Activated CD8-positive, alpha-beta memory T cell treated with anti-CD3 and anti-CD28 coated beads, Interleukin-2, amount 10 ng/mL, durations not matched to agents 7 days and 5 days (primary cell): ENCODE results near the gene SMARCD2. TPM values are rescaled to one million over a fixed set of nuclear protein-coding genes. Genes with fewer than 3 reads are reported as not detected.

ENCODE experiments used
- ATAC-seq: fragments of 150-1000 bp; cut with Tn5 transposase; one replicate; pipeline ENCODE4 v1.10.0; 2021; ENCODE audit warnings: moderate library complexity
- CTCF ChIA-PET: fragments of 350-600 bp; sonication (Branson Sonifier 250); formaldehyde crosslinking; loops from one replicate; lab custom pipeline; 2021; ENCODE audit warnings: antibody characterized with exemption; lab: Charles Lee
- DNase-seq: peaks from one replicate; pipeline ENCODE4 v3.0.0-alpha.2; 2020
- H3K27ac Mint-ChIP-seq: one replicate; pipeline ENCODE4 v1.8.0; 2021; ENCODE audit warnings: mild to moderate bottlenecking, mixed read lengths
- H3K27me3 Mint-ChIP-seq: one replicate; pipeline ENCODE4 v1.8.0; 2021; ENCODE audit warnings: mixed read lengths
- H3K36me3 Mint-ChIP-seq: one replicate; pipeline ENCODE4 v1.8.0; 2021; ENCODE audit warnings: mild to moderate bottlenecking, mixed read lengths
- H3K4me1 Mint-ChIP-seq: one replicate; pipeline ENCODE4 v1.8.0; 2021; ENCODE audit warnings: mixed read lengths
- H3K4me3 Mint-ChIP-seq: one replicate; pipeline ENCODE4 v1.8.0; 2021; ENCODE audit warnings: mild to moderate bottlenecking, moderate library complexity, mixed read lengths
- H3K9me3 Mint-ChIP-seq: one replicate; pipeline ENCODE4 v1.8.0; 2022; ENCODE audit warnings: low read depth, mixed read lengths
- total RNA-seq, 2 experiments: library from RNA; stranded (reverse); gene quantifications; one replicate each; pipeline ENCODE4 v1.2.3, GENCODE V29; 2021

SMARCD2 gene
- total RNA-seq, 2 experiments from 2014 or later, result 137 to 151 TPM

GRCh38 chr17:63835167-63835720, 7.2 kb downstream of the SMARCD2 start:
- CTCF ChIA-PET, result interaction anchor here (0.6 to 4.0 kb wide), 15 partner anchors 8 to 410 kb away, joined by 3 to 15 read pairs (median 4); partner anchors contain the start of genes CCDC47 and DDX42
- no peak for ATAC-seq
- H3K27me3 Mint-ChIP-seq, result no peaks in the 10 kb centered on the region
- DNase-seq, result no peak
- H3K27ac Mint-ChIP-seq, result no peak overlapping the region
- peaks cover 39% of the 10 kb centered on the region for H3K4me1 Mint-ChIP-seq
- H3K9me3 Mint-ChIP-seq, result no peaks in the 10 kb centered on the region
- peaks cover 49% of the 10 kb centered on the region for H3K36me3 Mint-ChIP-seq
- H3K4me3 Mint-ChIP-seq, result no peak overlapping the region

GRCh38 chr17:63834431-63835166, 7.9 kb downstream of the SMARCD2 start:
- CTCF ChIA-PET, result interaction anchor here (0.6 to 4.0 kb wide), 19 partner anchors 9 to 409 kb away, joined by 3 to 15 read pairs (median 4); partner anchors contain the start of genes CCDC47 and DDX42
- Mint-ChIP-seq H3K27me3 (no peaks in the 10 kb centered on the region), H3K4me3 (no peak overlapping the region), H3K27ac (peak overlapping the region; percentile 59), H3K36me3 (peaks cover 56% of the 10 kb centered on the region), H3K4me1 (peaks cover 44% of the 10 kb centered on the region), H3K9me3 (no peaks in the 10 kb centered on the region)
- DNase-seq, result peak; percentile 77
- ATAC-seq, result peak; percentile 84

GRCh38 chr17:63833741-63834373, 8.6 kb downstream of the SMARCD2 start:
- Mint-ChIP-seq H3K36me3 (peaks cover 62% of the 10 kb centered on the region), H3K4me3 (no peak overlapping the region), H3K27me3 (no peaks in the 10 kb centered on the region), H3K4me1 (peaks cover 45% of the 10 kb centered on the region), H3K27ac (no peak overlapping the region), H3K9me3 (no peaks in the 10 kb centered on the region)
- no peak for ATAC-seq
- no peak for DNase-seq
- CTCF ChIA-PET, result interaction anchor here (0.7 to 4.3 kb wide), 12 partner anchors 6 to 408 kb away, joined by 3 to 28 read pairs (median 5); partner anchors contain the start of genes CCDC47, DDX42 and SMARCD2

DNA sequence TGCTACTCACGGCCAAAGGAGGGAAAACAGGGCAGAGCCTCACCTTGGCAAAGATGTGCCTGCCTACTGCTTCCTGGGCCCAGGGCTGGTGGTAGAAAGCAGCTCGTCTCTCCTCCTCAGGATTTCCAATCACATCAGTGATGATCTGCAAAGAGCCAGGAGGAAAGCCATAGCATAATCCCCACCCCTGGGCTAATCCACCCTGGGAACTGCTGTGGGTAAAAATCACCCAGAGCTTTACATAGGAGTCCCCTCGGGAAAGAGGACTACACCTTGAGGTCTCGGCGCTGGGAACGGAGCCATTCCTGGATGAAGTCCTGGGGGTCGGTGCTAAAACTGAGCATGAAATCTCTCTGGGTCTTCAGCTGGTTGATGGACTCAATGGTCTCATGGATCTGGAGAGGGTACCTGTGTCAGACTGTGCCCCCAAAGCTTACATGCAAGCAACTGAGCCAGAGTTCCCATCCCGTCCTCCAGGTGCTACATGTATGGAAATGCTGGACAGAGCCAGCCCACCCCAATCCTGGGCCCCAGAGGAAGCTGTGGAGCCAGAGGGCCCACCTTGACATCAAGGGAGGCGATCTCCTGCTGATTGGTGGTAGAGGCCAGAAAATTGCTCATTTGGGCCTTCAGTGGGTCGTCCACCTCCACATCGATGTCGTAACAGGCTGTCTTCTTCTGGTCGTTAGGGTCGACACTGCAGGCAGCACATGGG, 9.3 kb downstream of the SMARCD2 start:
- Mint-ChIP-seq H3K36me3 (peaks cover 64% of the 10 kb centered on the region), H3K27me3 (no peaks in the 10 kb centered on the region), H3K4me1 (peaks cover 49% of the 10 kb centered on the region), H3K27ac (no peak overlapping the region), H3K4me3 (no peak overlapping the region), H3K9me3 (no peaks in the 10 kb centered on the region)
- CTCF ChIA-PET, result interaction anchor here (0.9 to 4.3 kb wide), 5 partner anchors 7 to 137 kb away, joined by 3 to 28 read pairs (median 9); partner anchors contain the start of genes CCDC47, DDX42 and SMARCD2
- DNase-seq (no peak), ATAC-seq (no peak)

DNA sequence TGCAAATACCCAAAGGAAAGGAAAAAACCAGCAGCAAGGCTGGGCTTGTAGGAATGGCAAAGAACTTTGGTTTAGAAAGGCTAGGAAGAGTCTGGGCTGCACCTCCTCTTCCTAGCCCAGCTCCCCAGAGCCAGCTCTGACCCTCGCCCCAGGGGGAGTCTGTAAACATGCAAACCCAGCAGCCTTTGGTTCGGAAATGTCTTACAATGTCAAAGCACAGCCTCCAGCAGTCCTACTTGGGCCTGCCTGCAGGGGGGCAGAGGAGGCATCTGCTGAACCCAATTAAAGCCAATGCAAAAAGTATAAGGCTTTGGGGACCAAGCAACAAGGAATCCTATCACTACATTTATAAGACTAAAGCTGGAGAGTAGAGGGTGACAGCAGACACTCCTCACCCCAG, 10.0 kb downstream of the SMARCD2 start:
- ATAC-seq (no peak), DNase-seq (no peak)
- H3K4me1 Mint-ChIP-seq, result peaks cover 52% of the 10 kb centered on the region
- H3K4me3 Mint-ChIP-seq, result no peak overlapping the region
- peaks cover 67% of the 10 kb centered on the region for H3K36me3 Mint-ChIP-seq
- CTCF ChIA-PET, result interaction anchor here (0.8 to 4.3 kb wide), 5 partner anchors 8 to 136 kb away, joined by 3 to 28 read pairs (median 3); partner anchors contain the start of gene SMARCD2
- H3K27me3 Mint-ChIP-seq, result no peaks in the 10 kb centered on the region
- peak overlapping the region; percentile 83 for H3K27ac Mint-ChIP-seq
- no peaks in the 10 kb centered on the region for H3K9me3 Mint-ChIP-seq

GRCh38 chr17:63832014-63832413, 10.5 kb downstream of the SMARCD2 start:
- no peaks in the 10 kb centered on the region for H3K9me3 Mint-ChIP-seq
- H3K36me3 Mint-ChIP-seq, result peaks cover 65% of the 10 kb centered on the region
- ATAC-seq (no peak), DNase-seq (no peak)
- CTCF ChIA-PET, result interaction anchor here (0.8 to 4.3 kb wide), 5 partner anchors 8 to 134 kb away, joined by 3 to 28 read pairs (median 3); partner anchors contain the start of gene SMARCD2
- H3K27me3 Mint-ChIP-seq, result no peaks in the 10 kb centered on the region
- peak overlapping the region; percentile 83 for H3K27ac Mint-ChIP-seq
- H3K4me3 Mint-ChIP-seq, result no peak overlapping the region
- H3K4me1 Mint-ChIP-seq, result peaks cover 52% of the 10 kb centered on the region

- DNase-seq, result no peak
- Mint-ChIP-seq H3K4me3 (no peak overlapping the region), H3K4me1 (peaks cover 56% of the 10 kb centered on the region)
These were observed 11.0 kb downstream of the SMARCD2 start for GRCh38 chr17:63831505-63831904.

DNA sequence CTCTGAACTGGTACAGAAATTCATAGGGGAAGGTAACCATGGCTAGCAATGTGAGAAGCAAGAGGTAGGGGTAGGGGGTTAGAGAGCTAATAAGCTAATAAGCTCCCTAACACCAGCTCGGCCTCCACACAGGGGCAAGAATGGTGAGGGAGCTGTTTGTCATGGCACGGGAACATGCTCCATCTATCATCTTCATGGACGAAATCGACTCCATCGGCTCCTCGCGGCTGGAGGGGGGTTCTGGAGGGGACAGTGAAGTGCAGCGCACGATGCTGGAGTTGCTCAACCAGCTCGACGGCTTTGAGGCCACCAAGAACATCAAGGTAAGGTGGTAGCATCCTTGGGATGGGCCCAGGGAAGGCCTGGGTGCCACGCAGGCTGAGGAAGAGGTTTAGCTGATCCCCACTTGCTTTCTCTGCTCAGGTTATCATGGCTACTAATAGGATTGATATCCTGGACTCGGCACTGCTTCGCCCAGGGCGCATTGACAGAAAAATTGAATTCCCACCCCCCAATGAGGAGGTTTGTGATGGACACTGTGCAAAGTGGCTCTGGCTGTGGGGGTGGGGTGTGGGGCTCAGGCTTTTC, 11.5 kb downstream of the SMARCD2 start:
- Mint-ChIP-seq H3K4me1 (peaks cover 61% of the 10 kb centered on the region), H3K9me3 (no peaks in the 10 kb centered on the region), H3K36me3 (peaks cover 60% of the 10 kb centered on the region), H3K4me3 (no peak overlapping the region), H3K27me3 (no peaks in the 10 kb centered on the region), H3K27ac (peak overlapping the region; percentile 83)
- DNase-seq (no peak), ATAC-seq (no peak)
- CTCF ChIA-PET, result interaction anchor here (0.8 to 4.3 kb wide), 5 partner anchors 9 to 133 kb away, joined by 3 to 28 read pairs (median 3); partner anchors contain the start of gene SMARCD2

More at GRCh38 chr17:63831505-63831904, 11.0 kb downstream of the SMARCD2 start:
- Mint-ChIP-seq H3K9me3 (no peaks in the 10 kb centered on the region), H3K36me3 (peaks cover 63% of the 10 kb centered on the region), H3K27ac (peak overlapping the region; percentile 83), H3K27me3 (no peaks in the 10 kb centered on the region)
- no peak for ATAC-seq
- CTCF ChIA-PET, result interaction anchor here (0.8 to 4.3 kb wide), 5 partner anchors 9 to 134 kb away, joined by 3 to 28 read pairs (median 3); partner anchors contain the start of gene SMARCD2

GRCh38 chr17:63830278-63830677, 12.2 kb downstream of the SMARCD2 start:
- Mint-ChIP-seq H3K4me3 (no peak overlapping the region), H3K36me3 (peaks cover 62% of the 10 kb centered on the region), H3K27me3 (no peaks in the 10 kb centered on the region), H3K4me1 (peaks cover 64% of the 10 kb centered on the region), H3K9me3 (no peaks in the 10 kb centered on the region), H3K27ac (no peak overlapping the region)
- CTCF ChIA-PET, result interaction anchor here (0.8 to 4.3 kb wide), 3 partner anchors 10 to 132 kb away, joined by 3 to 28 read pairs (median 7); partner anchors contain the start of gene SMARCD2
- DNase-seq, result no peak
- ATAC-seq, result no peak

- H3K9me3 Mint-ChIP-seq, result no peaks in the 10 kb centered on the region
- H3K27ac Mint-ChIP-seq, result no peak overlapping the region
- peaks cover 70% of the 10 kb centered on the region for H3K36me3 Mint-ChIP-seq
- H3K4me3 Mint-ChIP-seq, result peak overlapping the region; percentile 99
- no peak for DNase-seq
- CTCF ChIA-PET, result interaction anchor here (1.1 to 2.2 kb wide), 5 partner anchors 8 to 131 kb away, joined by 5 to 10 read pairs (median 7); partner anchors contain the start of genes CCDC47 and DDX42
- no peak for ATAC-seq
- peaks cover 70% of the 10 kb centered on the region for H3K4me1 Mint-ChIP-seq
- no peaks in the 10 kb centered on the region for H3K27me3 Mint-ChIP-seq
These were observed 13.5 kb downstream of the SMARCD2 start for GRCh38 chr17:63828936-63829335.

DNA sequence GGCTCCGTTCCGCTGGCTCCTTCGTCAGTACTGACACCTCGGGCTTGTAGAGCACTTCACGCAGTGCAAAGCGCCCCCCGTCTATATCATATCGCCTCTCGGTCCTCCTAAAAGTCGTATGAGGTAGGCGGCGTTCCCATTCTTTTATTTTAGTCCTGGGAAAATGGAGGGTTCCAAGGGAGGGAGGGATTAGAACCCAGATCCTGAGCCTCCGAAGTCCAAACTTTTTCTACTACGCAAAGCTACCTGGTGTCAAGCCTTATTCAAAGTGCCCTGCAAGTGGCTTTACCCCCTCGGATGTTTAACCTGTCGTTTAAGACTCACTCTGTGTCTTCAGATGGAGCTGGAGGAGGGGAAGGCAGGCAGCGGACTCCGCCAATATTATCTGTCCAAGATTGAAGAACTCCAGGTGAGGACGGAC, 14.7 kb downstream of the SMARCD2 start:
- Mint-ChIP-seq H3K9me3 (no peaks in the 10 kb centered on the region), H3K27ac (peak overlapping the region; percentile 97), H3K27me3 (no peaks in the 10 kb centered on the region), H3K4me3 (peak overlapping the region; percentile 99), H3K4me1 (peaks cover 79% of the 10 kb centered on the region), H3K36me3 (peaks cover 70% of the 10 kb centered on the region)
- DNase-seq (no peak), ATAC-seq (no peak)
- CTCF ChIA-PET, result interaction anchor here (0.8 to 2.1 kb wide), 11 partner anchors 9 to 402 kb away, joined by 3 to 10 read pairs (median 5); partner anchors contain the start of genes CCDC47 and DDX42
